Sigmoid colon (tissue), 7 donors: ENCODE data around the gene RAI2. TPM values are rescaled to one million over a fixed set of nuclear protein-coding genes. Genes with fewer than 3 reads are reported as not detected.

ENCODE experiments used
- DNase-seq: peaks from one replicate; pipeline ENCODE4 v3.0.0-alpha.2; 2019
- H3K27ac ChIP-seq, 4 donors: fragments of 200-600 bp; sonication (generic); one replicate each; pipeline ENCODE4 v1.5.1; 2016 to 2019; ENCODE audit warnings: mild to moderate bottlenecking in 1 of 4
- H3K27me3 ChIP-seq, 3 donors: fragments of 200-600 bp; sonication (generic); one replicate each; pipeline ENCODE4 v1.5.1; 2019; ENCODE audit warnings: mild to moderate bottlenecking in 1 of 3
- H3K36me3 ChIP-seq, 4 donors: fragments of 200-600 bp; sonication (generic); one replicate each; pipeline ENCODE4 v1.5.1; 2016 to 2019
- H3K4me1 ChIP-seq, 4 donors: fragments of 200-600 bp; sonication (generic); one replicate each; pipeline ENCODE4 v1.5.1; 2017 to 2019
- H3K4me3 ChIP-seq, 4 donors: fragments of 200-600 bp; sonication (generic); one replicate each; pipeline ENCODE4 v1.5.1; 2017 to 2019; ENCODE audit warnings: mild to moderate bottlenecking in 2 of 4, moderate library complexity in 1 of 4
- H3K9me3 ChIP-seq, 4 donors: fragments of 200-600 bp in 3 of 4; sonication (generic) in 3 of 4; one replicate each; pipeline versions ENCODE4 v1.5.1 to v1.6.1; 2013 to 2019
- EP300 ChIP-seq, 4 donors: sonication (generic); formaldehyde crosslinking; IDR thresholded peaks; one replicate each; pipeline ENCODE4 v1.6.1; 2017; ENCODE audit warnings: antibody characterized with exemption in 4 of 4
- POLR2A ChIP-seq, 2 donors: fragments of 450-650 bp; IDR thresholded peaks; one replicate each; pipeline ENCODE4 v1.6.1; 2016; ENCODE audit warnings: antibody characterized with exemption in 2 of 2, mild to moderate bottlenecking in 2 of 2, moderate library complexity in 2 of 2
- POLR2AphosphoS5 ChIP-seq, 4 donors: sonication (generic); formaldehyde crosslinking; IDR thresholded peaks; one replicate each; pipeline ENCODE4 v1.6.1; 2017; ENCODE audit warnings: antibody characterized with exemption in 4 of 4
- WGBS, 2 donors: extraction: QIAGEN DNeasy Blood & Tissue Kit; methylation state at CpG; one replicate each; pipeline ENCODE4 v1.1.7; 2013; 5-methylcytosine and 5-hydroxymethylcytosine counted together
- intact Hi-C: fragments of 100-400 bp; cut with DNase I; formaldehyde crosslinking; loops from one replicate; pipeline ENCODE4 v1.15.1; 2023
- polyA plus RNA-seq, 3 donors: library from polyadenylated mRNA; stranded (reverse); fragments of 200-250 nt; gene quantifications; one replicate each; pipeline ENCODE4 v1.2.3, GENCODE V29; 2013
- total RNA-seq, 4 donors: library from RNA; depleted of rRNA; stranded (reverse); fragments of >200 nt; gene quantifications; one replicate each; pipeline ENCODE4 v1.1.0, GENCODE V29; 2016
- TF ChIP-seq, protein P1 (sequence below), 4 experiments: fragments of 450-650 bp in 3 of 4; fragments of 200-600 bp in 1 of 4; IDR thresholded peaks; one replicate each; pipeline ENCODE4 v1.5.1; 2016 to 2019; ENCODE audit warnings: antibody characterized with exemption in 4 of 4, mild to moderate bottlenecking in 3 of 4, moderate library complexity in 2 of 4
- donor health status: healthy with polysubstance abuse.
- donor health status: Bipolar disorder and iron deficiency.
- donor health status: healthy.

Gene RAI2
- total and polyA plus RNA-seq, 7 donors, result 3.7 to 26.0 (median 19.6) TPM

DNA sequence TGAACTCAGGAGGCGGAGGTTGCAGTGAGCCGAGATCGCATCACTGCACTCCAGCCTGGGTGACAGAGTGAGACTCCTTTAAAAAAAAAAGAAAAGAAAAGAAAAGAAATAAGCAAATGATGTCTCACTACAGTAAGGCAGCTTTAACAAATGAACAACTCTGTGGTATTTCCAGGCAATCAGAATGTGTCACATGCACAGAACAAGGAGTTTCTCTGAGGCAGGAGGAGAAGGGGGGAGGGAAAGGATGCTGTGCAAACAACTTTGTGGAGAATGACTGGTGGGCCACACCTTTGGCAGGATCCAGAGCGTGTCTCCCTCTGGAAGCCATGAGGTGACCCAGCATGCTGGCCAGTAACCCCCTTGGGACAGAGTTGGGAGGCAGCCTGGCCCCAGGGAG lies 57.6 kb downstream of the RAI2 start:
- TF ChIP-seq EP300 (IDR thresholded peaks at IDR 0.05) (no peak), POLR2A (IDR thresholded peaks at IDR 0.05) (no peak), POLR2AphosphoS5 (IDR thresholded peaks at IDR 0.05) (no peak)
- TF ChIP-seq, protein P1, sequence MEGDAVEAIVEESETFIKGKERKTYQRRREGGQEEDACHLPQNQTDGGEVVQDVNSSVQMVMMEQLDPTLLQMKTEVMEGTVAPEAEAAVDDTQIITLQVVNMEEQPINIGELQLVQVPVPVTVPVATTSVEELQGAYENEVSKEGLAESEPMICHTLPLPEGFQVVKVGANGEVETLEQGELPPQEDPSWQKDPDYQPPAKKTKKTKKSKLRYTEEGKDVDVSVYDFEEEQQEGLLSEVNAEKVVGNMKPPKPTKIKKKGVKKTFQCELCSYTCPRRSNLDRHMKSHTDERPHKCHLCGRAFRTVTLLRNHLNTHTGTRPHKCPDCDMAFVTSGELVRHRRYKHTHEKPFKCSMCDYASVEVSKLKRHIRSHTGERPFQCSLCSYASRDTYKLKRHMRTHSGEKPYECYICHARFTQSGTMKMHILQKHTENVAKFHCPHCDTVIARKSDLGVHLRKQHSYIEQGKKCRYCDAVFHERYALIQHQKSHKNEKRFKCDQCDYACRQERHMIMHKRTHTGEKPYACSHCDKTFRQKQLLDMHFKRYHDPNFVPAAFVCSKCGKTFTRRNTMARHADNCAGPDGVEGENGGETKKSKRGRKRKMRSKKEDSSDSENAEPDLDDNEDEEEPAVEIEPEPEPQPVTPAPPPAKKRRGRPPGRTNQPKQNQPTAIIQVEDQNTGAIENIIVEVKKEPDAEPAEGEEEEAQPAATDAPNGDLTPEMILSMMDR (IDR thresholded peaks at IDR 0.05), result no peak
- DNase-seq, result no peak
- H3K27ac ChIP-seq, result no peak overlapping the region
- WGBS, 2 donors, result 75 to 88% methylated on average over 4 of the region's 4 CpGs
- H3K4me1 ChIP-seq, result no peaks in the 10 kb centered on the region
- H3K9me3 ChIP-seq, result no peaks in the 10 kb centered on the region
- H3K4me3 ChIP-seq, result no peak overlapping the region
- H3K27me3 ChIP-seq, result no peaks in the 10 kb centered on the region
- H3K36me3 ChIP-seq, result peaks cover 0 to 15% (median 0%) of the 10 kb centered on the region in 4 donors
- intact Hi-C loops, result no loop called here

DNA sequence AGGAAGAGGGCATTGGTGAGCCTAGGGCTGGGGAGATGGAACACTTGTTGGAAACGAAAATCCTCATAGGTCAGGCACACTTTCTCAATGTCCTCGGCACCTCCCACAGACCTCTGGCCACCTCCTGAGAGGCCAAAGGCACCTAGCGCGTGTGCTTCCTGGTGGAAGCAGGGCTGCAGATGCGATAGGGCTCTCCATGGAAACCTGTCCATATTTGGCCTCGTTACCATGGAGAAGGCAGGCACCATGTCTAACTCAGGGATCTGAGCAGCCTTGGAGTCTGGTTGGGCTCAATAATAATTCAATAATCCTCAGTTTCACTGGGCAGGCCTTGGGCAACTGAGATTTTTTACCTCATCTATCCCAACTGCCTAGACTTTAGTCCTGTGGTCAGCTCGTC lies 58.3 kb downstream of the RAI2 start:
- 91 to 95% methylated on average over 7 of the region's 7 CpGs for WGBS, 2 donors
- TF ChIP-seq EP300 (IDR thresholded peaks at IDR 0.05) (no peak), POLR2AphosphoS5 (IDR thresholded peaks at IDR 0.05) (no peak), POLR2A (IDR thresholded peaks at IDR 0.05) (no peak)
- TF ChIP-seq, protein P1 (IDR thresholded peaks at IDR 0.05), result no peak
- peaks cover 0 to 15% (median 0%) of the 10 kb centered on the region in 4 donors for H3K36me3 ChIP-seq

GRCh38 chrX:17801431-17801830 lies 59.7 kb downstream of the RAI2 start:
- no peaks in the 10 kb centered on the region for H3K9me3 ChIP-seq
- intact Hi-C loops, result no loop called here
- no peak overlapping the region for H3K27ac ChIP-seq
- H3K27me3 ChIP-seq, result no peaks in the 10 kb centered on the region
- no peaks in the 10 kb centered on the region for H3K4me1 ChIP-seq
- no peak for DNase-seq
- TF ChIP-seq EP300 (IDR thresholded peaks at IDR 0.05) (no peak), POLR2A (IDR thresholded peaks at IDR 0.05) (no peak), POLR2AphosphoS5 (IDR thresholded peaks at IDR 0.05) (no peak)
- TF ChIP-seq, protein P1 (IDR thresholded peaks at IDR 0.05), result no peak
- no peak overlapping the region for H3K4me3 ChIP-seq
- 92 to 94% methylated on average over 13 of the region's 13 CpGs for WGBS, 2 donors
- H3K36me3 ChIP-seq, result peaks cover 0 to 15% (median 0%) of the 10 kb centered on the region in 4 donors

More for the DNA sequence above, 58.3 kb downstream of the RAI2 start:
- Histone ChIP-seq H3K4me3 (no peak overlapping the region), H3K27ac (no peak overlapping the region), H3K27me3 (no peaks in the 10 kb centered on the region), H3K9me3 (no peaks in the 10 kb centered on the region), H3K4me1 (no peaks in the 10 kb centered on the region)
- DNase-seq, result no peak
- intact Hi-C loops, result no loop called here

DNA sequence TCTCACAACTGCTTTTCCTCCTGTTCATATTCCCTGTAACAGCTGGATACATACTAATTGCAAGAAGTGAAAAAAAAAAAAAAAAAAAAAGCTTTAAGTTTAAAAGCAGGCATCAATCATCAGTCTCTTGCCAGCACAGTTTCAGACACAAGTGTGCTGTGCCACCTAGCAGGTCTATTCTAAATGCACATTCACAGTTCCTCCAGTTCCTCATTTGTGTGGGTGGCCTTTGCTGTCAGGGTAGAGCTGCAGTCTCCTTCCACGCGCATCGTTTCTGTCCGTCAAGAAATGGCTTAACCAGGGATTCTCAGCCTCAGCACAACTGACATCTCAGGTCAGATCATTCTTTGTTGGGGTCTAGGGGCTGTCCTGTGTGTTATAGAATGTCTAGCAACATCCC lies 62.2 kb downstream of the RAI2 start:
- TF ChIP-seq EP300 (IDR thresholded peaks at IDR 0.05) (no peak), POLR2AphosphoS5 (IDR thresholded peaks at IDR 0.05) (no peak), POLR2A (IDR thresholded peaks at IDR 0.05) (no peak)
- TF ChIP-seq, protein P1 (IDR thresholded peaks at IDR 0.05), result no peak
- Histone ChIP-seq H3K27ac (no peak overlapping the region), H3K36me3 (peaks cover 0 to 15% (median 0%) of the 10 kb centered on the region in 4 donors), H3K4me3 (no peak overlapping the region), H3K27me3 (no peaks in the 10 kb centered on the region), H3K4me1 (no peaks in the 10 kb centered on the region), H3K9me3 (no peaks in the 10 kb centered on the region)
- intact Hi-C loops, result loop anchor here (10.0 kb wide), 1 partner anchor 416 kb away; no protein-coding TSS in a partner anchor
- 84 to 94% methylated on average over 4 of the region's 4 CpGs for WGBS, 2 donors
- no peak for DNase-seq

DNA sequence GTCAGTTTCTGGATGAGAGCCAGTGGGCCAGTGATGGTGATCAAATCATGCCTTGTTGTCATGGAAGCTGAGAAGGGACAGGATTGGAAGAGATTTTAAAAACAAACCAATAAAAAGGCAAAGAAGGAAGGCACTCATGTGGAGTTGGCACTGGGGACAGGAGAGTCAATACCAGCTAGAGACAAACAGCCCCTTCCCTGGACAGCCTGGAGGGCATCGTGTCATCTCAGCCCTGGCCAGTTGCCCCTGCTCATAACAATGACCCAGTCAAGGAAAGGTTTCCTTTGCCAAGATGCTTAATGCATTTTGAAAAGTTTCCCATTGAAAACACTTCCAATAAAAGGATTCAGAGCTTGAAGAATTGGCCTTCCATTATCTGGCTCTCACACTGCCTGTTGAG lies 68.3 kb downstream of the RAI2 start:
- TF ChIP-seq POLR2A (IDR thresholded peaks at IDR 0.05), result no peak
- WGBS, 2 donors, result 68 to 72% methylated on average over 1 of the region's 1 CpG
- no peak overlapping the region for H3K27ac ChIP-seq

More for the DNA sequence above, 68.3 kb downstream of the RAI2 start:
- intact Hi-C loops, result loop anchor here (10.0 kb wide), 1 partner anchor 422 kb away; no protein-coding TSS in a partner anchor
- no peak for DNase-seq
- no peaks in the 10 kb centered on the region for H3K4me1 ChIP-seq
- no peaks in the 10 kb centered on the region for H3K9me3 ChIP-seq
- no peak overlapping the region for H3K4me3 ChIP-seq
- H3K36me3 ChIP-seq, result no peaks in the 10 kb centered on the region
- H3K27me3 ChIP-seq, result no peaks in the 10 kb centered on the region
